Astrocyte (in vitro differentiated cells and primary cell): ENCODE results near the gene MED12L. TPM values are rescaled to one million over a fixed set of nuclear protein-coding genes. Genes with fewer than 3 reads are reported as not detected.

Source experiments
- DNase-seq: peaks from one replicate; pipeline ENCODE4 v3.0.0-alpha.2; 2010; ENCODE audit warnings: low read depth
- FAIRE-seq: peaks from 2 replicates; lab custom pipeline; 2011; peaks lifted over from hg19 to GRCh38; lab: Jason Lieb, UNC
- H2AFZ ChIP-seq: 2 replicates; pipeline ENCODE4 v1.6.0; 2012; ENCODE audit warnings: low read depth, low read length, inconsistent platforms
- H3K27ac ChIP-seq: 2 replicates; pipeline ENCODE4 v1.5.1; 2011; ENCODE audit warnings: low read depth, low read length, inconsistent platforms
- H3K27me3 ChIP-seq: 2 replicates; pipeline ENCODE4 v1.6.0; 2011; ENCODE audit warnings: low read length, inconsistent platforms; ENCODE audit not compliant: insufficient read depth
- H3K36me3 ChIP-seq: 2 replicates; pipeline ENCODE4 v1.5.1; 2011; ENCODE audit warnings: low read length, inconsistent platforms; ENCODE audit not compliant: insufficient read depth
- H3K4me1 ChIP-seq: 2 replicates; pipeline ENCODE4 v1.5.1; 2011; ENCODE audit warnings: low read length, inconsistent platforms; ENCODE audit not compliant: insufficient read depth
- H3K4me2 ChIP-seq: 2 replicates; pipeline ENCODE4 v1.6.0; 2012; ENCODE audit warnings: low read length, inconsistent platforms
- H3K4me3 ChIP-seq: 2 replicates; pipeline ENCODE4 v1.5.1; 2011; ENCODE audit warnings: low read depth, mild to moderate bottlenecking, low read length, inconsistent platforms; ENCODE audit not compliant: insufficient read depth
- H3K79me2 ChIP-seq: 2 replicates; pipeline ENCODE4 v1.6.0; 2012; ENCODE audit warnings: mild to moderate bottlenecking, low read length, inconsistent platforms; ENCODE audit not compliant: insufficient read depth
- H3K9ac ChIP-seq: 2 replicates; pipeline ENCODE4 v1.6.0; 2012; ENCODE audit warnings: mild to moderate bottlenecking, low read length, inconsistent platforms
- H3K9me3 ChIP-seq: 2 replicates; pipeline ENCODE4 v1.5.1; 2012; ENCODE audit warnings: low read depth, mild to moderate bottlenecking, low read length, inconsistent platforms; ENCODE audit not compliant: insufficient read depth
- H4K20me1 ChIP-seq: 2 replicates; pipeline ENCODE4 v1.6.0; 2012; ENCODE audit warnings: low read length, inconsistent platforms; ENCODE audit not compliant: insufficient read depth
- H3K27ac Mint-ChIP-seq: one replicate; pipeline ENCODE4 v1.8.0; 2021; ENCODE audit warnings: mild to moderate bottlenecking, mixed read lengths; ENCODE audit not compliant: unreplicated experiment
- H3K27me3 Mint-ChIP-seq: one replicate; pipeline ENCODE4 v1.8.0; 2021; ENCODE audit warnings: low read depth, mixed read lengths; ENCODE audit not compliant: unreplicated experiment
- H3K36me3 Mint-ChIP-seq: one replicate; pipeline ENCODE4 v1.8.0; 2021; ENCODE audit warnings: low read depth, mixed read lengths; ENCODE audit not compliant: unreplicated experiment
- H3K4me1 Mint-ChIP-seq: one replicate; pipeline ENCODE4 v1.8.0; 2021; ENCODE audit warnings: low read depth, mixed read lengths; ENCODE audit not compliant: unreplicated experiment
- H3K4me3 Mint-ChIP-seq: one replicate; pipeline ENCODE4 v1.8.0; 2021; ENCODE audit warnings: mild to moderate bottlenecking, moderate library complexity, mixed read lengths; ENCODE audit not compliant: unreplicated experiment
- H3K9me3 Mint-ChIP-seq: one replicate; pipeline ENCODE4 v1.8.0; 2021; ENCODE audit warnings: mild to moderate bottlenecking, mixed read lengths; ENCODE audit not compliant: unreplicated experiment
- CTCF ChIP-seq: IDR thresholded peaks from 2 replicates; pipeline ENCODE4 v1.5.1; 2011; ENCODE audit warnings: low read depth, mild to moderate bottlenecking, inconsistent platforms, low read length, moderate library complexity; ENCODE audit not compliant: insufficient read depth
- EZH2 ChIP-seq: IDR thresholded peaks from 2 replicates; pipeline ENCODE4 v1.6.1; 2012; ENCODE audit warnings: mild to moderate bottlenecking, low read length, inconsistent platforms; ENCODE audit not compliant: insufficient read depth
- total RNA-seq: library from RNA; stranded (reverse); gene quantifications from 2 replicates; pipeline ENCODE4 v1.2.1, GENCODE V29; 2021

MED12L gene
- total RNA-seq, 1 donor from 2014 or later = 8.2 TPM

GRCh38 chr3:151379083-151379734 is 293.7 kb downstream of the MED12L start:
- TF ChIP-seq EZH2 (no peak), CTCF (peak; percentile 60)
- Mint-ChIP-seq H3K4me3 (no peak overlapping the region), H3K27ac (no peak overlapping the region), H3K9me3 (no peaks in the 10 kb centered on the region), H3K36me3 (no peaks in the 10 kb centered on the region), H3K27me3 (no peaks in the 10 kb centered on the region), H3K4me1 (peaks cover 4% of the 10 kb centered on the region)
- Histone ChIP-seq H3K4me1 (no peaks in the 10 kb centered on the region), H3K27me3 (no peaks in the 10 kb centered on the region), H3K4me3 (no peak overlapping the region), H3K9me3 (no peaks in the 10 kb centered on the region), H3K4me2 (no peak overlapping the region), H2AFZ (no peak overlapping the region), H3K27ac (no peak overlapping the region), H3K79me2 (no peaks in the 10 kb centered on the region), H3K36me3 (no peaks in the 10 kb centered on the region), H3K9ac (no peak overlapping the region), H4K20me1 (no peaks in the 10 kb centered on the region)
- no peak for DNase-seq
- no peak for FAIRE-seq

GRCh38 chr3:151382671-151383070 is 297.2 kb downstream of the MED12L start:
- Histone ChIP-seq H3K79me2 (no peaks in the 10 kb centered on the region), H3K36me3 (no peaks in the 10 kb centered on the region), H4K20me1 (no peaks in the 10 kb centered on the region), H2AFZ (no peak overlapping the region), H3K9me3 (no peaks in the 10 kb centered on the region), H3K27ac (no peak overlapping the region), H3K27me3 (no peaks in the 10 kb centered on the region), H3K4me3 (no peak overlapping the region), H3K9ac (no peak overlapping the region), H3K4me1 (no peaks in the 10 kb centered on the region), H3K4me2 (no peak overlapping the region)
- H3K4me1 Mint-ChIP-seq = peaks cover 4% of the 10 kb centered on the region
- peak overlapping the region; percentile 2 for H3K27ac Mint-ChIP-seq
- no peak overlapping the region for H3K4me3 Mint-ChIP-seq
- H3K9me3 Mint-ChIP-seq = no peaks in the 10 kb centered on the region
- no peaks in the 10 kb centered on the region for H3K27me3 Mint-ChIP-seq
- DNase-seq (no peak), FAIRE-seq (no peak)
- no peaks in the 10 kb centered on the region for H3K36me3 Mint-ChIP-seq
- no peak for TF ChIP-seq CTCF
- no peak for TF ChIP-seq EZH2

DNA sequence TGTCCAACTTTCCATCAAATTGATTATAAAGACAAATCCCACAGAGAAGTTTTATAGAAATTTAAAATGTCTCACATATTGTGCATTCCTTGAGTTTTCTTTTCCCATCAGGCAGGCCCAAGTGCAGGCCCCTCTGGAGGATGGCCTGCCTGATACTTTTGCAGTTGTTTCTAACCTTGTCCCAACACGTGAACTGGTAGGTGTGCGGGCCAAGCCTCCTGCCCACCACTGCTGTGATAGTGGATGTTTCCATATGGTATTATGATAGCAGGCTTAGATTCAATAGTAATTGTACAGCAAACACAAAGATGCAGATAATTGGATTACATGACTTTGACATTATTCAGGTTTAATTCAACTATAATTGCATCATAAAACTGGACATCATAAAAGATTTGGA is 297.6 kb downstream of the MED12L start:
- Mint-ChIP-seq H3K27me3 (no peaks in the 10 kb centered on the region), H3K27ac (peak overlapping the region; percentile 2), H3K4me1 (peaks cover 6% of the 10 kb centered on the region), H3K36me3 (no peaks in the 10 kb centered on the region), H3K4me3 (no peak overlapping the region), H3K9me3 (no peaks in the 10 kb centered on the region)
- TF ChIP-seq EZH2 = no peak
- TF ChIP-seq CTCF = no peak
- Histone ChIP-seq H4K20me1 (no peaks in the 10 kb centered on the region), H3K36me3 (no peaks in the 10 kb centered on the region), H3K4me3 (no peak overlapping the region), H3K4me1 (no peaks in the 10 kb centered on the region), H3K9ac (no peak overlapping the region), H2AFZ (no peak overlapping the region), H3K79me2 (no peaks in the 10 kb centered on the region), H3K9me3 (no peaks in the 10 kb centered on the region), H3K4me2 (no peak overlapping the region), H3K27ac (no peak overlapping the region), H3K27me3 (no peaks in the 10 kb centered on the region)
- DNase-seq (no peak), FAIRE-seq (no peak)
